Measurements from ENCODE around the gene MAP6.

DNA sequence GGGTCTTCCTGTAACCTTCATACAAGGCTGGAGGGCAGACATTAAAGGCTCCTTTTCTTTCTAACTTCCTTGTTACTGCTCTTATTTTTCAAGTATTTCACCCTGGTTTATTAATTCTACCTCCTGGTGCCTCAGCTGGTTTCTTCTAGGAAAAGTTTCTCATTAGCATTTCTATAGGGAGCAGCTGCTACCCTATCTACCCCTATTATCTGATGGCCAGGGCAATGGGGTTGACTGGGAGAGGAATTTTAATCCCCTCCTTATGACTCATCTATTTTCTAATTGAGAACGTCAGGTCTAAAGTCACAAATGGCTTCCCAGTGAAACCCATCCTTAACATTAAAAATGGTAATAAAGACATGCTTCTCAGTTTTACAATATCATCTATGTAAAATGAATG is 5.0 kb downstream of the MAP6 start:
- no peak for TF ChIP-seq POLR2A (IDR thresholded peaks at IDR 0.05)
- TF ChIP-seq, protein P1, sequence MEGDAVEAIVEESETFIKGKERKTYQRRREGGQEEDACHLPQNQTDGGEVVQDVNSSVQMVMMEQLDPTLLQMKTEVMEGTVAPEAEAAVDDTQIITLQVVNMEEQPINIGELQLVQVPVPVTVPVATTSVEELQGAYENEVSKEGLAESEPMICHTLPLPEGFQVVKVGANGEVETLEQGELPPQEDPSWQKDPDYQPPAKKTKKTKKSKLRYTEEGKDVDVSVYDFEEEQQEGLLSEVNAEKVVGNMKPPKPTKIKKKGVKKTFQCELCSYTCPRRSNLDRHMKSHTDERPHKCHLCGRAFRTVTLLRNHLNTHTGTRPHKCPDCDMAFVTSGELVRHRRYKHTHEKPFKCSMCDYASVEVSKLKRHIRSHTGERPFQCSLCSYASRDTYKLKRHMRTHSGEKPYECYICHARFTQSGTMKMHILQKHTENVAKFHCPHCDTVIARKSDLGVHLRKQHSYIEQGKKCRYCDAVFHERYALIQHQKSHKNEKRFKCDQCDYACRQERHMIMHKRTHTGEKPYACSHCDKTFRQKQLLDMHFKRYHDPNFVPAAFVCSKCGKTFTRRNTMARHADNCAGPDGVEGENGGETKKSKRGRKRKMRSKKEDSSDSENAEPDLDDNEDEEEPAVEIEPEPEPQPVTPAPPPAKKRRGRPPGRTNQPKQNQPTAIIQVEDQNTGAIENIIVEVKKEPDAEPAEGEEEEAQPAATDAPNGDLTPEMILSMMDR (IDR thresholded peaks at IDR 0.05) = no peak
